ENCODE data around the gene STAT3. TPM values are rescaled to one million over a fixed set of nuclear protein-coding genes. Genes with fewer than 3 reads are reported as not detected.

Gene STAT3
- total and polyA plus RNA-seq, 9 of the 15 experiments (the other 6 are each of a cell fraction or from before 2014, with no cell fraction given): 90.0 to 179 (median 114) TPM

- peak; percentile 8; the same call in 1 of the 2 replicates for TF ChIP-seq EGR1 (conservative IDR thresholded peaks at IDR 0.05)
- TF ChIP-seq, protein P1, sequence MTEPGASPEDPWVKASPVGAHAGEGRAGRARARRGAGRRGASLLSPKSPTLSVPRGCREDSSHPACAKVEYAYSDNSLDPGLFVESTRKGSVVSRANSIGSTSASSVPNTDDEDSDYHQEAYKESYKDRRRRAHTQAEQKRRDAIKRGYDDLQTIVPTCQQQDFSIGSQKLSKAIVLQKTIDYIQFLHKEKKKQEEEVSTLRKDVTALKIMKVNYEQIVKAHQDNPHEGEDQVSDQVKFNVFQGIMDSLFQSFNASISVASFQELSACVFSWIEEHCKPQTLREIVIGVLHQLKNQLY (CRISPR knock-in tag; conservative IDR thresholded peaks at IDR 0.05): no peak
- TF ChIP-seq MGA (IDR thresholded peaks at IDR 0.05): no peak
- TF ChIP-seq TFAM (CRISPR knock-in tag; conservative IDR thresholded peaks at IDR 0.05): no peak
- no peak for TF ChIP-seq VEZF1 (CRISPR knock-in tag; IDR thresholded peaks at IDR 0.05)
- TF ChIP-seq ZNF263 (CRISPR knock-in tag; IDR thresholded peaks at IDR 0.05; ENCODE audit: borderline replicate concordance): no peak
- TF ChIP-seq ILK (tag; IDR thresholded peaks at IDR 0.05; ENCODE audit: borderline replicate concordance, low read depth): no peak
- no peak for TF ChIP-seq E2F3 (CRISPR knock-in tag; IDR thresholded peaks at IDR 0.05)
- no peak for TF ChIP-seq OTX1 (CRISPR knock-in tag; IDR thresholded peaks at IDR 0.05)
- TF ChIP-seq CTBP1 (IDR thresholded peaks at IDR 0.05; ENCODE audit: borderline replicate concordance): peak; percentile 31; the same call in 1 of the 2 replicates
- no peak for TF ChIP-seq SMAD2 (IDR thresholded peaks at IDR 0.05; ENCODE audit: low read depth, low read length)
- TF ChIP-seq, protein P2, sequence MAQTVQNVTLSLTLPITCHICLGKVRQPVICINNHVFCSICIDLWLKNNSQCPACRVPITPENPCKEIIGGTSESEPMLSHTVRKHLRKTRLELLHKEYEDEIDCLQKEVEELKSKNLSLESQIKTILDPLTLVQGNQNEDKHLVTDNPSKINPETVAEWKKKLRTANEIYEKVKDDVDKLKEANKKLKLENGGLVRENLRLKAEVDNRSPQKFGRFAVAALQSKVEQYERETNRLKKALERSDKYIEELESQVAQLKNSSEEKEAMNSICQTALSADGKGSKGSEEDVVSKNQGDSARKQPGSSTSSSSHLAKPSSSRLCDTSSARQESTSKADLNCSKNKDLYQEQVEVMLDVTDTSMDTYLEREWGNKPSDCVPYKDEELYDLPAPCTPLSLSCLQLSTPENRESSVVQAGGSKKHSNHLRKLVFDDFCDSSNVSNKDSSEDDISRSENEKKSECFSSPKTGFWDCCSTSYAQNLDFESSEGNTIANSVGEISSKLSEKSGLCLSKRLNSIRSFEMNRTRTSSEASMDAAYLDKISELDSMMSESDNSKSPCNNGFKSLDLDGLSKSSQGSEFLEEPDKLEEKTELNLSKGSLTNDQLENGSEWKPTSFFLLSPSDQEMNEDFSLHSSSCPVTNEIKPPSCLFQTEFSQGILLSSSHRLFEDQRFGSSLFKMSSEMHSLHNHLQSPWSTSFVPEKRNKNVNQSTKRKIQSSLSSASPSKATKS (CRISPR knock-in tag; IDR thresholded peaks at IDR 0.05): no peak
Measured at GRCh38 chr17:42289611-42290181, 98.5 kb downstream of the STAT3 start (continued).
